Astrocyte (in vitro differentiated cells and primary cell): ENCODE measurements around the gene TRIP10. TPM values are rescaled to one million over a fixed set of nuclear protein-coding genes. Genes with fewer than 3 reads are reported as not detected.

Experiments
- DNase-seq: peaks from one replicate; pipeline ENCODE4 v3.0.0-alpha.2; 2010; ENCODE audit warnings: low read depth
- FAIRE-seq: peaks from 2 replicates; lab custom pipeline; 2011; peaks lifted over from hg19 to GRCh38; lab: Jason Lieb, UNC
- H2AFZ ChIP-seq: 2 replicates; pipeline ENCODE4 v1.6.0; 2012; ENCODE audit warnings: low read depth, low read length, inconsistent platforms
- H3K27ac ChIP-seq: 2 replicates; pipeline ENCODE4 v1.5.1; 2011; ENCODE audit warnings: low read depth, low read length, inconsistent platforms
- H3K27me3 ChIP-seq: 2 replicates; pipeline ENCODE4 v1.6.0; 2011; ENCODE audit warnings: low read length, inconsistent platforms; ENCODE audit not compliant: insufficient read depth
- H3K36me3 ChIP-seq: 2 replicates; pipeline ENCODE4 v1.5.1; 2011; ENCODE audit warnings: low read length, inconsistent platforms; ENCODE audit not compliant: insufficient read depth
- H3K4me1 ChIP-seq: 2 replicates; pipeline ENCODE4 v1.5.1; 2011; ENCODE audit warnings: low read length, inconsistent platforms; ENCODE audit not compliant: insufficient read depth
- H3K4me2 ChIP-seq: 2 replicates; pipeline ENCODE4 v1.6.0; 2012; ENCODE audit warnings: low read length, inconsistent platforms
- H3K4me3 ChIP-seq: 2 replicates; pipeline ENCODE4 v1.5.1; 2011; ENCODE audit warnings: low read depth, mild to moderate bottlenecking, low read length, inconsistent platforms; ENCODE audit not compliant: insufficient read depth
- H3K79me2 ChIP-seq: 2 replicates; pipeline ENCODE4 v1.6.0; 2012; ENCODE audit warnings: mild to moderate bottlenecking, low read length, inconsistent platforms; ENCODE audit not compliant: insufficient read depth
- H3K9ac ChIP-seq: 2 replicates; pipeline ENCODE4 v1.6.0; 2012; ENCODE audit warnings: mild to moderate bottlenecking, low read length, inconsistent platforms
- H3K9me3 ChIP-seq: 2 replicates; pipeline ENCODE4 v1.5.1; 2012; ENCODE audit warnings: low read depth, mild to moderate bottlenecking, low read length, inconsistent platforms; ENCODE audit not compliant: insufficient read depth
- H4K20me1 ChIP-seq: 2 replicates; pipeline ENCODE4 v1.6.0; 2012; ENCODE audit warnings: low read length, inconsistent platforms; ENCODE audit not compliant: insufficient read depth
- H3K27ac Mint-ChIP-seq: one replicate; pipeline ENCODE4 v1.8.0; 2021; ENCODE audit warnings: mild to moderate bottlenecking, mixed read lengths; ENCODE audit not compliant: unreplicated experiment
- H3K27me3 Mint-ChIP-seq: one replicate; pipeline ENCODE4 v1.8.0; 2021; ENCODE audit warnings: low read depth, mixed read lengths; ENCODE audit not compliant: unreplicated experiment
- H3K36me3 Mint-ChIP-seq: one replicate; pipeline ENCODE4 v1.8.0; 2021; ENCODE audit warnings: low read depth, mixed read lengths; ENCODE audit not compliant: unreplicated experiment
- H3K4me1 Mint-ChIP-seq: one replicate; pipeline ENCODE4 v1.8.0; 2021; ENCODE audit warnings: low read depth, mixed read lengths; ENCODE audit not compliant: unreplicated experiment
- H3K4me3 Mint-ChIP-seq: one replicate; pipeline ENCODE4 v1.8.0; 2021; ENCODE audit warnings: mild to moderate bottlenecking, moderate library complexity, mixed read lengths; ENCODE audit not compliant: unreplicated experiment
- H3K9me3 Mint-ChIP-seq: one replicate; pipeline ENCODE4 v1.8.0; 2021; ENCODE audit warnings: mild to moderate bottlenecking, mixed read lengths; ENCODE audit not compliant: unreplicated experiment
- EZH2 ChIP-seq: IDR thresholded peaks from 2 replicates; pipeline ENCODE4 v1.6.1; 2012; ENCODE audit warnings: mild to moderate bottlenecking, low read length, inconsistent platforms; ENCODE audit not compliant: insufficient read depth
- total RNA-seq: library from RNA; stranded (reverse); gene quantifications from 2 replicates; pipeline ENCODE4 v1.2.1, GENCODE V29; 2021
- TF ChIP-seq, protein P1 (sequence below): IDR thresholded peaks from 2 replicates; pipeline ENCODE4 v1.5.1; 2011; ENCODE audit warnings: low read depth, mild to moderate bottlenecking, inconsistent platforms, low read length, moderate library complexity; ENCODE audit not compliant: insufficient read depth

The TRIP10 gene
- total RNA-seq, 1 donor from 2014 or later, result 41.4 TPM

DNA sequence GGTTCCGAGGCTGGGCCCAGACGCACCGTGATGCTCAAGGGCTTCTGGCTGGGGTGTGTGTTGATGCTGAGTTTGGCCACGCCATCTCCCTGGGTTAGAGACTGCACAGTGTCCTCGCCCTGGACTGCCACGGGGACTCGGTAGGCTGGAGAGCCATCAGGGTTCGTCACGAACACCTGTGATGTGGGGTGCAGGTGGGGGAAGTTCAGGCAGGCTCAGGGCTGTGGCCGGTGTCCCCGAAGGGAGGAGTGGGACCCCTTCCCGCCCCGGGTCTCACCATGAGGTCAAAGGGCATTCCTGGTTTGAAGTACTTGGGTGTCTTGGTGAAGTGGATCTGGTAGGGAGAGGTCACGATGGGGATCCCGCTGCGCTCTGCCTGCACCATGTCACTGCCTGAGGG lies 27.2 kb upstream of the TRIP10 start:
- Histone ChIP-seq H3K36me3 (no peaks in the 10 kb centered on the region), H3K4me1 (no peaks in the 10 kb centered on the region), H3K27ac (no peak overlapping the region), H2AFZ (no peak overlapping the region), H3K79me2 (no peaks in the 10 kb centered on the region), H4K20me1 (no peaks in the 10 kb centered on the region), H3K27me3 (peaks cover 6% of the 10 kb centered on the region), H3K4me3 (no peak overlapping the region), H3K4me2 (no peak overlapping the region), H3K9me3 (peaks cover under 1% of the 10 kb centered on the region), H3K9ac (no peak overlapping the region)
- no peak overlapping the region for H3K27ac Mint-ChIP-seq
- no peak for TF ChIP-seq EZH2
- TF ChIP-seq, protein P1, sequence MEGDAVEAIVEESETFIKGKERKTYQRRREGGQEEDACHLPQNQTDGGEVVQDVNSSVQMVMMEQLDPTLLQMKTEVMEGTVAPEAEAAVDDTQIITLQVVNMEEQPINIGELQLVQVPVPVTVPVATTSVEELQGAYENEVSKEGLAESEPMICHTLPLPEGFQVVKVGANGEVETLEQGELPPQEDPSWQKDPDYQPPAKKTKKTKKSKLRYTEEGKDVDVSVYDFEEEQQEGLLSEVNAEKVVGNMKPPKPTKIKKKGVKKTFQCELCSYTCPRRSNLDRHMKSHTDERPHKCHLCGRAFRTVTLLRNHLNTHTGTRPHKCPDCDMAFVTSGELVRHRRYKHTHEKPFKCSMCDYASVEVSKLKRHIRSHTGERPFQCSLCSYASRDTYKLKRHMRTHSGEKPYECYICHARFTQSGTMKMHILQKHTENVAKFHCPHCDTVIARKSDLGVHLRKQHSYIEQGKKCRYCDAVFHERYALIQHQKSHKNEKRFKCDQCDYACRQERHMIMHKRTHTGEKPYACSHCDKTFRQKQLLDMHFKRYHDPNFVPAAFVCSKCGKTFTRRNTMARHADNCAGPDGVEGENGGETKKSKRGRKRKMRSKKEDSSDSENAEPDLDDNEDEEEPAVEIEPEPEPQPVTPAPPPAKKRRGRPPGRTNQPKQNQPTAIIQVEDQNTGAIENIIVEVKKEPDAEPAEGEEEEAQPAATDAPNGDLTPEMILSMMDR, result no peak
- peaks cover 14% of the 10 kb centered on the region for H3K9me3 Mint-ChIP-seq
- FAIRE-seq (no peak), DNase-seq (no peak)
- peaks cover 2% of the 10 kb centered on the region for H3K36me3 Mint-ChIP-seq
- no peaks in the 10 kb centered on the region for H3K4me1 Mint-ChIP-seq
- H3K4me3 Mint-ChIP-seq, result no peak overlapping the region
- H3K27me3 Mint-ChIP-seq, result peaks cover 19% of the 10 kb centered on the region

DNA sequence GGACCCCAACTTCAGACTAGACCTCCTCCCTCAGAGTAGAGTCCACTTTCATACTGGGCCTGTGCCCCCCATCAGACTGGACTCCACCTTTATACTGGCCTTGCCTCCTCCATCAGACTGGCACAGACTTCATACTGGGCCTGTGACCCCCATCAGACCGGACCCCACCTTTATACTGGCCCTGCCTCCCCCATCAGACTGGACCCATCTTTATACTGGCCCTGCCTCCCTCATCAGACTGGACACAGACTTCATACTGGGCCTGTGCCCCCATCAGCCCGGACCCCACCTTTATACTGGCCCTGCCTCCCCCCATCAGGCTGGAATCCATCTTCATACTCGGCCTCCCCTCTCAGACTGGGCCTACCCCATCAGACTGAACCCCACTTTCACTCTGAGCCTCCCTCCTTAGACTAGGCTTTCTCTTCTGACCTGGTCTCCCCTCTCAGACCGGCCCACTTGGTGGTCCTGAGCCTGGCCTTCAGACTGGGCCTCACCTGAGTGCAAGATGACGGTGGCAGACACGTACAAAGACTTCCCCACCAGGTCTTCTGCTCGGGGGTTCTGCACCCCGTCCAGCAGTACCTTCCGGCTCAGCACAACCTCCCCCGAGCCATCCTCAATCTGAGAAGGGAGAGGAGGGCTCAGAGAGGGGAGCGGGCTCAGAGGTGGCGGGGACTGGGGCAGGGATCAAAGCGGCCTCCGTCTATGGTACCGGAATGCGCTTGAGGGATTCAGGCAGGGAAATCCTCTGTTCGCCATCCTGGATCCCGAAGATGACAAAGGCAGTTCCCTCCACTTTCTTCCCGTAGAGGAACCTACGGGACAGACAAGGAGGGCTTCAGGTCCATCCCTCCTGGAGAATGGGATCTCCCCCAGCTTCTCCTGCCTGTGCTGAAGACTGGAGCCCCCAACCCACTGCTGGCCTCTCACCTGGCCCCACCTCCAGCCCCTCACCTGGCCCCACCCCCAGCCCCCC lies 26.5 kb upstream of the TRIP10 start:
- no peaks in the 10 kb centered on the region for H3K79me2 ChIP-seq
- no peak for DNase-seq
- no peak for TF ChIP-seq EZH2
- TF ChIP-seq, protein P1, result no peak
- Mint-ChIP-seq H3K4me1 (no peaks in the 10 kb centered on the region), H3K27ac (no peak overlapping the region), H3K36me3 (peaks cover 2% of the 10 kb centered on the region), H3K4me3 (no peak overlapping the region), H3K9me3 (peaks cover 19% of the 10 kb centered on the region), H3K27me3 (peaks cover 19% of the 10 kb centered on the region)
- no peak overlapping the region for H3K4me3 ChIP-seq
- H3K9ac ChIP-seq, result no peak overlapping the region
- H3K9me3 ChIP-seq, result peaks cover 4% of the 10 kb centered on the region
- no peaks in the 10 kb centered on the region for H3K36me3 ChIP-seq
- H3K4me2 ChIP-seq, result no peak overlapping the region
- H3K27me3 ChIP-seq, result peaks cover 6% of the 10 kb centered on the region
- H2AFZ ChIP-seq, result no peak overlapping the region
- no peaks in the 10 kb centered on the region for H3K4me1 ChIP-seq
- no peak overlapping the region for H3K27ac ChIP-seq
- no peaks in the 10 kb centered on the region for H4K20me1 ChIP-seq
- FAIRE-seq, result no peak
